Measurements from ENCODE around the gene CHMP6.

The CHMP6 gene

GRCh38 chr17:80961541-80962330 lies 29.9 kb upstream of the CHMP6 start:
- DNase-seq (ENCODE audit: low spot score), result no peak
- in situ Hi-C loops (cut with MboI; ENCODE audit: low sequenced_read_pairs, unreplicated experiment), result no loop called here

GRCh38 chr17:80962356-80963329 lies 29.0 kb upstream of the CHMP6 start:
- no peak for TF ChIP-seq CTCF (IDR thresholded peaks at IDR 0.05; ENCODE audit: borderline replicate concordance, control extremely low read depth, extremely low read depth, insufficient read depth, missing control alignments)
- in situ Hi-C loops (cut with MboI; ENCODE audit: low sequenced_read_pairs, unreplicated experiment), result no loop called here
- DNase-seq (ENCODE audit: low spot score), result no peak

More at GRCh38 chr17:80961541-80962330, 29.9 kb upstream of the CHMP6 start:
- TF ChIP-seq CTCF (IDR thresholded peaks at IDR 0.05; ENCODE audit: borderline replicate concordance, control extremely low read depth, extremely low read depth, insufficient read depth, missing control alignments), result no peak

GRCh38 chr17:80963812-80964543 lies 27.7 kb upstream of the CHMP6 start:
- no peak for DNase-seq (ENCODE audit: low spot score)
- in situ Hi-C loops (cut with MboI; ENCODE audit: low sequenced_read_pairs, unreplicated experiment), result no loop called here
- TF ChIP-seq CTCF (IDR thresholded peaks at IDR 0.05; ENCODE audit: borderline replicate concordance, control extremely low read depth, extremely low read depth, insufficient read depth, missing control alignments), result no peak

- in situ Hi-C loops (cut with MboI; ENCODE audit: low sequenced_read_pairs, unreplicated experiment), result no loop called here
These were observed 27.1 kb upstream of the CHMP6 start for GRCh38 chr17:80964544-80964856.

GRCh38 chr17:80964859-80965580 lies 26.6 kb upstream of the CHMP6 start:
- in situ Hi-C loops (cut with MboI; ENCODE audit: low sequenced_read_pairs, unreplicated experiment), result no loop called here
- TF ChIP-seq CTCF (IDR thresholded peaks at IDR 0.05; ENCODE audit: borderline replicate concordance, control extremely low read depth, extremely low read depth, insufficient read depth, missing control alignments), result no peak
- no peak for DNase-seq (ENCODE audit: low spot score)

More at GRCh38 chr17:80964544-80964856, 27.1 kb upstream of the CHMP6 start:
- no peak for TF ChIP-seq CTCF (IDR thresholded peaks at IDR 0.05; ENCODE audit: borderline replicate concordance, control extremely low read depth, extremely low read depth, insufficient read depth, missing control alignments)
- no peak for DNase-seq (ENCODE audit: low spot score)

Data from GM13976 (cell line).